Effector memory CD8-positive, alpha-beta T cell (primary cell): ENCODE results near the gene GEMIN7.

Source experiments
- ATAC-seq: fragments of 150-1000 bp; cut with Tn5 transposase; replicated peaks from 2 replicates; pipeline ENCODE4 v1.10.0; 2021; ENCODE audit warnings: mild to moderate bottlenecking, moderate library complexity
- DNase-seq, 3 experiments: peaks; one replicate each; pipeline ENCODE4 v3.0.0; 2021
- H3K27ac Mint-ChIP-seq, 2 donors: one replicate each; pipeline ENCODE4 v1.8.0; 2022; ENCODE audit warnings: mild to moderate bottlenecking in 2 of 2, mixed read lengths in 2 of 2, moderate library complexity in 2 of 2
- H3K27me3 Mint-ChIP-seq, 2 donors: one replicate each; pipeline ENCODE4 v1.8.0; 2022; ENCODE audit warnings: mixed read lengths in 2 of 2
- H3K36me3 Mint-ChIP-seq: one replicate; pipeline ENCODE4 v1.8.0; 2022; ENCODE audit warnings: mild to moderate bottlenecking, moderate library complexity, mixed read lengths; ENCODE audit not compliant: insufficient read depth
- H3K4me1 Mint-ChIP-seq, 2 donors: one replicate each; pipeline ENCODE4 v1.8.0; 2022; ENCODE audit warnings: low read depth in 2 of 2, mixed read lengths in 2 of 2
- H3K4me3 Mint-ChIP-seq, 2 donors: one replicate each; pipeline ENCODE4 v1.8.0; 2022; ENCODE audit warnings: mild to moderate bottlenecking in 2 of 2, mixed read lengths in 2 of 2, moderate library complexity in 2 of 2
- H3K9me3 Mint-ChIP-seq, 2 donors: one replicate each; pipeline ENCODE4 v1.8.0; 2022; ENCODE audit warnings: mixed read lengths in 2 of 2

GEMIN7 gene

DNA sequence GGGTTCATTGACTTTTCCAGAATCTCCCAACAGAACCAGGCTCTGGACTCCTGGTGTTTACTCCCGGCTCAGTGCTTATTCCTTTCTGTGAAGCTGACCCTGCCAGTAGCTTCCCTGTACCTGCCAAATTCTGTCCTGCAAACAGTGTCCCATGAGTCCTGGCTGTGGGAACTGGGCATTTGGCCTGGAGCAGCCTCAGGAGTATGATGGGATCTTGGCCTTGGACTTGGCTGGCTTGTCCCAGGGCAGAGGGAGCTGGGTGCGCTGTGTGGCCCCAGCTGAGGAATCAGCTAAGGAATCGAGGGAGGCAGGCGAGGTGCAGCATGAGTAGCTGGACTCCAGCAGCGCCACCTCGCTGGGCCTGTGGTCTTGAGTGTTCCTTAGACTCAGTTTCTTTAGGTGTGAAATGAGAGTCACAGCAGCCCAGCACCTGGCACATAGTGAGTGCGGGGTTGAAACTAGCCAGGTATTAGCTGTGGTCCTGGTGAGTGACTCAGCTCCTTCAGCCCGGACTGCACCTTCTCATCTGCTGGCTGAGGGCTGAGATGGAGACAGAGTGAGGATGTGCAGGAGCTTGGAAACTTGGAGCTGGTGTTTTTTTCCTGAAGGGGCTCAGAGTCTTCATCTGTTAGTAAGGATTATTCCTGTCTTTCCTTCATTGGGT, 29.9 kb upstream of the GEMIN7 start:
- Mint-ChIP-seq H3K27me3 (no peaks in the 10 kb centered on the region), H3K36me3 (peaks cover 41% of the 10 kb centered on the region), H3K4me1 (peaks cover 34 to 38% of the 10 kb centered on the region in 2 donors), H3K9me3 (no peaks in the 10 kb centered on the region), H3K27ac (peak overlapping the region; percentile 41 to 82), H3K4me3 (no peak overlapping the region)
- DNase-seq, result no peak
- ATAC-seq, result no peak

DNA sequence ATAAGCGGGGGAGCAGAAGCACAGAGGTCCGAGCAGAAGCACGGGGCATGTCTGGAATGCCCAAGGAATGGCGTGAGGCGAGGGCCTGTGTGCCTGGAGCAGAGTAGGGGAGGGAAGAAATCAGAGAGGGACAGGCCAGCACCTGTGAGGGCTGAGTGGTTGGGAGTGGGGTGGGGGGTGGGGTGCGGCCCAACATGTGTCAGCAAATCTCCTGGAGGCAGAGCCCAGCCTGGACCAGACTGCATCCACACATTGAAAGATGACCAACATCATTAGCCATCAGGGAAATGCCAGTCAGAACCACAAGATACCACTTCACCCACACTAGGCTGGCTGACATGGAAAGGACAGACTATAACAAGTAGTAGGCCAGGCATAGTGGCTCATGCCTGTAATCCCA, 29.0 kb upstream of the GEMIN7 start:
- Mint-ChIP-seq H3K27ac (peak overlapping the region; percentile 41 to 82), H3K27me3 (no peaks in the 10 kb centered on the region), H3K9me3 (no peaks in the 10 kb centered on the region), H3K4me3 (no peak overlapping the region), H3K4me1 (peaks cover 32 to 38% of the 10 kb centered on the region in 2 donors), H3K36me3 (peaks cover 42% of the 10 kb centered on the region)
- ATAC-seq (no peak), DNase-seq (no peak)

DNA sequence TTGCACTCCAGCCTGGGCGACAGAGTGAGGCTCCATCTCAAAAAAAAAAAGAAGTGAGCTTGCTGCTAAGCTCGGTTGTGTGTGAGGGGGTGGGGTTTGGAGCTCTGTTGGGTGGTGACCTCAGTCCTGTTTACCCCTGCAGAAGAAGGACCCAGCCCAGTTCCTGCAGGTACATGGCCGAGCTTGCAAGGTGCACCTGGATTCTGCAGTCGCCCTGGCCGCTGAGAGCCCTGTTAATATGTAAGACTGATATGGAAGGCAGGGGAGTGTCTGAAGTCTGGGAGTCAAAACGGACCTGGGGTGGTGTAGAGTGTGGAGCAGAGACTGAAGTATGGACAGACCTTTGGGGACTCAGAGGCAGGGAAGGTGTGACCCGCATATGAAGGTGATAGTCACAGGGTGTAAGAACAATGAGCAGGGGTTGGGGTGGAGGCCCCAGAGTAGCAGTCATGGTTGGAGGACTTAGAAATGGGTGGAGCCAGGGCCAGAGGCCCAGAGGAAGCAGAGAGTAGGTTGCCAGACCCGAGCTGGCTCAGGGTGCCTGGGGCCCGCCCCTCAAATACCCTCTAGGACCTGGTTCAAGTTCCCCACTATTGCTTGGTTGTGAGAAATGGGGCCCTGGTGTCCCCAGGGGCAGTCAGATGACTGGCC, 27.0 kb upstream of the GEMIN7 start:
- Mint-ChIP-seq H3K27ac (peak overlapping the region in 1 of 2 donors; percentile 31), H3K27me3 (no peaks in the 10 kb centered on the region), H3K4me1 (peaks cover 20% of the 10 kb centered on the region in 2 donors), H3K4me3 (no peak overlapping the region), H3K36me3 (peaks cover 39% of the 10 kb centered on the region), H3K9me3 (no peaks in the 10 kb centered on the region)
- DNase-seq (no peak), ATAC-seq (peak; percentile 66)

DNA sequence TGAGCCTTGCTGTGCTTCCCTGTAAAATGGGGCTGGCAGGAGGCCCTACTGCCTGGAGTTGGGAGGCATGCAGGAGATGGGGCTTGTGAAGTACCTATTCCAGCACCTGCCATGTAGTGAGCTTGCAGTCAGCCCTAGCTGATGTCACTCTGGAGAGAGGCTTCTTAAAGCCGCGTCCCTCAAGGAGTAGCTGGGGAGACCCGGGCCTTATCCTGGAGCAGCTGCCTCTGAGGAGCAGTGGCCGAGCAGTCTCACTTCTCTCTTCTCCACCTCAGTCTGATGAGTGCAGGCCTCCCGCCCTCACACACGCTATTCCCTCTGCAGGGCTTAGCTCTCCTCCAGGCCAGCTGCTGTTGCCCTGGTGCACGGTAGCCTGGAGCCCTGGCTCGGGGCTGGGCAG, 22.2 kb upstream of the GEMIN7 start:
- Mint-ChIP-seq H3K36me3 (peaks cover 71% of the 10 kb centered on the region), H3K9me3 (no peaks in the 10 kb centered on the region), H3K27me3 (no peaks in the 10 kb centered on the region), H3K4me3 (no peak overlapping the region), H3K27ac (no peak overlapping the region), H3K4me1 (peaks cover 16 to 22% of the 10 kb centered on the region in 2 donors)
- DNase-seq (no peak), ATAC-seq (no peak)

DNA sequence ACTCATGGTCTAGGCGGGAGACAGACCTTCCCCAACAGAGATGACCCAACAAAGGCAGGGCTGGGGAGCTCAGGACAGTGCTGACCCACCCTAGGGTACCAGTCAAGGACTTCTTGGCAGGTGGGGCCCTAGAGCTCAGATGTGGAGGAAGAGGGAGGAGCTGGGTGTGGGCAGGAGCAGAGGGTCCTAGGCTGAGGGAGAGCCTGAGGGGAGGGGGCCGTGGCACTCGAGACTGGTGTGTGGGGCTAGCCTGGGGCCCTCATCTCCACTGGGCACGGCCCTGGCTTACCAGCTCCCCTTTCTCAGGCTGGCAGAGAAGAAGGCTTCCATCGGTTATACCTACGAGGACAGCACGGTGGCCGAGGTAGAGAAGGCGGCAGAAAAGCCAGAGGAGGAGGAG, 21.6 kb upstream of the GEMIN7 start:
- Mint-ChIP-seq H3K9me3 (no peaks in the 10 kb centered on the region), H3K4me3 (no peak overlapping the region), H3K36me3 (peaks cover 77% of the 10 kb centered on the region), H3K27me3 (no peaks in the 10 kb centered on the region), H3K4me1 (peaks cover 12 to 19% of the 10 kb centered on the region in 2 donors), H3K27ac (no peak overlapping the region)
- DNase-seq (no peak), ATAC-seq (no peak)

DNA sequence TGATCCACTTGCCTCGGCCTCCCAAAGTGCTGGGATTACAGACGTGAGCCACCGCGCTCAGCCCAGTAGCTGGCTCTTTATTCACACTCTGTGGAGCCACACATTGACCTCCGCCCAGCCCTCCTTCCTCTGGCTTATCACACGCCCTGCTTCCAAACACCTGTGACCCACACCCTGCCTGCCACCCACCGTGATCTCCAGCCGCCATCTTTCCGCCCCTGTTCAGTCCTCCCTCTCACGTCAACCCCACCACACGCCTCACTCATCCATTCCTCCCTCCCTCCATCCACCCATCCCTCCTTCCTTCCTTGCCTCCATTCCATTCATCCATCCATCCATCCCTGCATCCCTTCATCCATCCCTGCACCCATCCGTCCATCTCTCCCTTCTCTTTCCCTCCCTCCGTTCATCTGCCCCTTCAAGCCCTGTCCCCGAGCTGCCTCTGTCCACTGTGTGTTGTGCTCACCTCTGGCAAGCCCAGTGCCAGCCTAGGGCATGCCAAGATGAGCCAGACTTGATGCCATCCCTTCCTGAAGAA, 20.4 kb upstream of the GEMIN7 start:
- Mint-ChIP-seq H3K27ac (peak overlapping the region; percentile 75 to 92), H3K36me3 (peaks cover 79% of the 10 kb centered on the region), H3K9me3 (no peaks in the 10 kb centered on the region), H3K4me1 (peaks cover 12 to 19% of the 10 kb centered on the region in 2 donors), H3K4me3 (no peak overlapping the region), H3K27me3 (no peaks in the 10 kb centered on the region)
- DNase-seq, result no peak
- ATAC-seq, result no peak

DNA sequence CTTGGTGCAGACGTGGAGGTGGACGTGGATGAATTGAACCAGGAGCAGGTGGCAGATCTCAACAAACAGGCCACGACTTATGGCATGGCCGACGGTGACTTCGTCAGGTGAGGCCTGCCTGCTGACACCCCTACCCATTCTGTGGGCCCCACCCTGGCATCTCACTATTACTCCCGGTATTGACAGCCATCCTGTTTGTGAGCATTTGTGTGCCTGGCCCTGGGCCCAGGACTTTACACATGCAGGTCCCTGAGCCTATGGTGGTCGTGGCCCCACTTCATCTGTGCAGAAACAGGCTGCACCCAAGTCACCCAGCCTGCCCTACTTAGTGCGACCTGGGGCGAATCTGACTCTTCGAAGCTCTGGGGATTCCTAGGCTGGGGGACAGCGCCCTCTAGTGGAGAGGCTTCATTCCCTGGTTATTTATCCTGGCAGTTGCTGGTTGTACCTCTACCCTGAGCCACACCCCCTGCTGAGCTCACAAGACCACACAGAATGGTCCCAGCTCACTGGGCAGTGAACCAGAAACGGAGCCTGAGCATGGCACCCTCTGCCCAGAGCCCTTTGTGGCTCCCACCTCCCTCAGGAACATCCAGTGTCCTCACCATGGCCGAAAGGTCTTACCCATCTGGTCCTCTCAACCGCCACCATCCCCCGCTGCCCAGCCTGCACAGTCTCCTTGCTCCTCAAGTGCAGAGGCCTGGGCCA, 19.6 kb upstream of the GEMIN7 start:
- Mint-ChIP-seq H3K4me1 (peaks cover 12 to 19% of the 10 kb centered on the region in 2 donors), H3K27ac (peak overlapping the region; percentile 75 to 92), H3K27me3 (no peaks in the 10 kb centered on the region), H3K4me3 (peak overlapping the region in 1 of 2 donors; percentile 7), H3K9me3 (no peaks in the 10 kb centered on the region), H3K36me3 (peaks cover 74% of the 10 kb centered on the region)
- ATAC-seq, result peak; percentile 96
- DNase-seq, result peak; percentile 85 to 88 (median 88)

DNA sequence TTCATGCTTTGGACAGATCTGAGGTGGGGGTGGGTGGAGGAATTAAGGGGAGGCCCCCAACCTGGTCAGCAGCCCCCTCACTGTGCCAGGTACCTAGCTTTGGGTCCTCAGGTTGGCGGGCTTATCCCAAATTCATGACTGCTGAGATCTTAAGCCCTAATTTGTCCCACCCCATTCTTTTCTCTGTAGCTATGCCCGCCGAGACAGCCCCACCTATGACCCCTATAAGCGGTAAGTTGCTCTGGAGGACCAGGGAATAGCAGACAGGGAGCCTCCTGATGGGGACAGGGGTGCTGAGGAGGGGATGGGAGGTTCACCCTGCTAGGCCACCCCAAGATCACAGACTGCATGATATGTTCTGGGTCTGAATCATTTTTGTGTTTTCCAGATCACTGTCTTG, 17.1 kb upstream of the GEMIN7 start:
- no peak for DNase-seq
- H3K9me3 Mint-ChIP-seq, result no peaks in the 10 kb centered on the region
- no peak overlapping the region for H3K4me3 Mint-ChIP-seq
- H3K27ac Mint-ChIP-seq, result peak overlapping the region in 1 of 2 donors; percentile 57
- ATAC-seq, result no peak
- peaks cover 12 to 18% of the 10 kb centered on the region in 2 donors for H3K4me1 Mint-ChIP-seq
- H3K27me3 Mint-ChIP-seq, result no peaks in the 10 kb centered on the region
- peaks cover 88% of the 10 kb centered on the region for H3K36me3 Mint-ChIP-seq

DNA sequence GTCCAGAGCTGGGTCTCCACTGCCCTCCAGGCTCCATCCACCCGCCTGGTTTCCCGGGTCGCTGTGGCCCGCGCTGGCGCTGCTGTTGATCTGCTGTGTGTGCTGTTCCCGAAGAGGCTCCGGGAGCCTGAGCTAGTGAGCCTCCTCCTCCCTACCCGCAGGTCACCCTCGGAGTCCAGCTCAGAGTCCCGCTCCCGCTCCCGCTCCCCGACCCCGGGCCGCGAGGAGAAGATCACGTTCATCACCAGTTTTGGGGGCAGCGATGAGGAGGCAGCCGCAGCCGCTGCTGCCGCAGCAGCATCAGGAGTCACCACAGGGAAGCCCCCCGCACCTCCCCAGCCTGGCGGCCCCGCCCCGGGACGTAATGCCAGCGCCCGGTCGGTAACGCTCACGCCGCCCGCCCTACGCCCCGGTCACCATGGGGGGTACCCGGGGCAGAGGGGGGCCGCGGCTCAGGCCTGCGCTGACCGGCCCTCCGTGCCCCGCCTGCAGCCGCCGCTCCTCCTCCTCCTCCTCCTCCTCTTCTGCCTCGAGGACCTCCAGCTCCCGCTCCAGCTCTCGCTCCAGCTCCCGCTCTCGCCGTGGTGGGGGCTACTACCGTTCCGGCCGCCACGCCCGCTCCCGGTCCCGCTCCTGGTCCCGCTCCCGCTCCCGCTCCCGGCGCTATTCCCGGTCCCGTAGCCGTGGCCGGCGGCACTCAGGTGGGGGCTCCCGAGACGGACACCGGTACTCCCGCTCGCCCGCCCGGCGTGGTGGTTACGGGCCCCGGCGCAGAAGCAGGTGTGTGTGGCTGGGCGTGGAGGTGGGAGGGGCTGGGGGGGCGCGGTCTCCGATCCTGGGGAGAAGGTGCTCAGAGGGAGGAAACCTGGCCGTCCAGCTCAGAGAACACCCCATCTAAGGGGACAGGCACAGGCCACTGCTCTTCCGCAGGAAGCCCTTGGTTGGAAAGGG, 14.9 kb upstream of the GEMIN7 start:
- DNase-seq (no peak), ATAC-seq (no peak)
- H3K4me3 Mint-ChIP-seq, result no peak overlapping the region
- no peaks in the 10 kb centered on the region for H3K27me3 Mint-ChIP-seq
- peaks cover 8 to 11% of the 10 kb centered on the region in 2 donors for H3K4me1 Mint-ChIP-seq
- peak overlapping the region in 1 of 2 donors; percentile 46 for H3K27ac Mint-ChIP-seq
- no peaks in the 10 kb centered on the region for H3K9me3 Mint-ChIP-seq
- H3K36me3 Mint-ChIP-seq, result peaks cover 83% of the 10 kb centered on the region

DNA sequence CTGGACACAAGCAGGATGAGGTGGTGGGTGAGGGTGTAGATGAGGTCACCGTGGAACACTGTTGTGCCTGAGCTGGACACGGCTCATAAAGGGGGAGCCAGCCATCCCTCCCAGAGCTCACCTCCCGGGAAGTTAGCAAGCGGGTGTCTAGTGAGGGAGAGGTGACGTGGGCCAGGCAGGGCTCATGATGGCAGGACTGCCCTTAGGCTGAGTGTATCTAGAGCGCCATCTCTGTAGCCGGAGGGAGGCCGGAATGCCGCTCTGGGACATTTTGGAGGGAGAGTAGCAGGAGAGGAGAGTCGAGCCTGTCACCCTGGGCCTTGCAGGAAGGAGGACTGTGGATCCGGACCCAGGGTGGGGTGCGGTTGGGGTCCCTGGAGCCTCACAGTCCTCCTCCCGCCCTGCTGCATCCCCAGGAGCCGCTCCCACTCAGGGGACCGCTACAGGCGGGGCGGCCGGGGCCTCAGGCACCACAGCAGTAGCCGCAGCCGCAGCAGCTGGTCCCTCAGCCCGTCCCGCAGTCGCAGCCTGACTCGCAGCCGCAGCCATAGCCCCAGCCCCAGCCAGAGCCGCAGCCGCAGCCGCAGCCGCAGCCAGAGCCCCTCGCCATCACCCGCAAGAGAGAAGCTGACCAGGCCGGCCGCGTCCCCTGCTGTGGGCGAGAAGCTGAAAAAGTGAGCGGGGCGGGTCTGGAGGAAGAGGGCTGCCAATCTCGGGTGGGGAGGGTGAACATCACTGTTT, 12.0 kb upstream of the GEMIN7 start:
- ATAC-seq (no peak), DNase-seq (no peak)
- Mint-ChIP-seq H3K27me3 (no peaks in the 10 kb centered on the region), H3K4me3 (peak overlapping the region in 1 of 2 donors; percentile 27), H3K27ac (peak overlapping the region in 1 of 2 donors; percentile 82), H3K9me3 (no peaks in the 10 kb centered on the region), H3K36me3 (peaks cover 75% of the 10 kb centered on the region), H3K4me1 (peaks cover 0 to 3% of the 10 kb centered on the region in 2 donors)

DNA sequence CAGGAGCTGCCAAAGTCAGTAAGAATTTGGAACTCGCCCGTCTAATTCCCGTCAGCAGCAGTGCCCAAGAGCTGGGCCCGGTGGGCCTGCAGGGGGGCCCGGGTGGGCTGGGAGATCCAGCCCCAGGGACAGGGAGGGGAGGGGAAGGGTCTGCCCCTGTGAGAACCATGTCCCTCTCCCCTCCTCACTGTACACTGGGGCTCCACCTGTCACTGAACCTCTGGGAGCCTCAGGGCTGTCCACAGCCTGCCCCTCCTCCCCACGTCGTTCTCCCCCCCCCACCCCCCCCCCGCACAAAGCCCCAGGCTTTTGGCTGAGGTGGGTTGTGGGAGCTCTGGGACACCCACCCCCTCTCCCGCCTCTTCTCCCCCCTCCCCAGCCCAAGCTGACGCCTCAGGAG, 11.0 kb upstream of the GEMIN7 start:
- Mint-ChIP-seq H3K27ac (no peak overlapping the region), H3K9me3 (no peaks in the 10 kb centered on the region), H3K4me1 (peaks cover 0 to 3% of the 10 kb centered on the region in 2 donors), H3K4me3 (no peak overlapping the region), H3K36me3 (peaks cover 74% of the 10 kb centered on the region), H3K27me3 (no peaks in the 10 kb centered on the region)
- ATAC-seq, result no peak
- DNase-seq, result no peak

DNA sequence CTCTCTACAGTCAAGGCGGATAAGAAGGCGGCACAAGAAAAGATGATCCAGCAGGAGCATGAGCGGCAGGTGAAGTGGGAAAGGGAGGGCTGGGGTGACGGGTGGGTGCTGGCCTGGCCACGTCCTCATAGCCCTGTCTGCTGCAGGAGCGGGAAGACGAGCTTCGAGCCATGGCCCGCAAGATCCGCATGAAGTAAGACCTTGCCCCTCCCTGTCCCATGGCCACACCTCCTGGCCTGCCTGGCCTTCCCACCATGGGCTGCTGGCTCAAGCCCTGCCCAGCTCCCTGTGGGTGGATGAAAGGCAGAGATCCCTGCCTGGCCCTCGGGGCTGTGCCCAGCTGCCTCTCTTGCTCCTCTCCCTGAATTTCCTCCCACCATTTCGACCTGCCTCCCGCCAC, 10.0 kb upstream of the GEMIN7 start:
- Mint-ChIP-seq H3K4me1 (peaks cover 0 to 3% of the 10 kb centered on the region in 2 donors), H3K36me3 (peaks cover 66% of the 10 kb centered on the region), H3K27ac (peak overlapping the region; percentile 60 to 86), H3K4me3 (no peak overlapping the region), H3K27me3 (no peaks in the 10 kb centered on the region), H3K9me3 (no peaks in the 10 kb centered on the region)
- no peak for ATAC-seq
- DNase-seq, result no peak
